IMR-90 (cell line): ENCODE measurements around the gene KRTAP21-3.

Experiments
- CHD1 ChIP-seq: IDR thresholded peaks from 2 replicates; pipeline ENCODE4 v1.6.1; 2012; ENCODE audit warnings: low read depth, low read length, improper control_type of control experiment
- MAFK ChIP-seq: IDR thresholded peaks from 2 replicates; pipeline ENCODE4 v1.6.1; 2012; ENCODE audit warnings: low read depth, low read length, improper control_type of control experiment
- MAZ ChIP-seq: IDR thresholded peaks from 2 replicates; pipeline ENCODE4 v1.6.1; 2012; ENCODE audit warnings: low read depth, mild to moderate bottlenecking, low read length, improper control_type of control experiment, moderate library complexity, borderline replicate concordance
- MXI1 ChIP-seq: IDR thresholded peaks from 2 replicates; pipeline ENCODE4 v1.6.1; 2012; ENCODE audit warnings: low read depth, mild to moderate bottlenecking, low read length, moderate library complexity, borderline replicate concordance
- POLR2A ChIP-seq: IDR thresholded peaks from 2 replicates; pipeline ENCODE4 v1.6.1; 2012; ENCODE audit warnings: mild to moderate bottlenecking, low read depth, low read length
- RFX5 ChIP-seq: IDR thresholded peaks from 2 replicates; pipeline ENCODE4 v1.8.0; 2012; ENCODE audit warnings: low read depth, mild to moderate bottlenecking, low read length, moderate library complexity
- TF ChIP-seq, protein P1 (sequence below): conservative IDR thresholded peaks from 2 replicates; pipeline ENCODE4 v1.5.1; 2012; ENCODE audit warnings: mild to moderate bottlenecking, low read depth, low read length, improper control_type of control experiment

GRCh38 chr21:30676737-30677136 lies 41.8 kb downstream of the KRTAP21-3 start:
- TF ChIP-seq, protein P1, sequence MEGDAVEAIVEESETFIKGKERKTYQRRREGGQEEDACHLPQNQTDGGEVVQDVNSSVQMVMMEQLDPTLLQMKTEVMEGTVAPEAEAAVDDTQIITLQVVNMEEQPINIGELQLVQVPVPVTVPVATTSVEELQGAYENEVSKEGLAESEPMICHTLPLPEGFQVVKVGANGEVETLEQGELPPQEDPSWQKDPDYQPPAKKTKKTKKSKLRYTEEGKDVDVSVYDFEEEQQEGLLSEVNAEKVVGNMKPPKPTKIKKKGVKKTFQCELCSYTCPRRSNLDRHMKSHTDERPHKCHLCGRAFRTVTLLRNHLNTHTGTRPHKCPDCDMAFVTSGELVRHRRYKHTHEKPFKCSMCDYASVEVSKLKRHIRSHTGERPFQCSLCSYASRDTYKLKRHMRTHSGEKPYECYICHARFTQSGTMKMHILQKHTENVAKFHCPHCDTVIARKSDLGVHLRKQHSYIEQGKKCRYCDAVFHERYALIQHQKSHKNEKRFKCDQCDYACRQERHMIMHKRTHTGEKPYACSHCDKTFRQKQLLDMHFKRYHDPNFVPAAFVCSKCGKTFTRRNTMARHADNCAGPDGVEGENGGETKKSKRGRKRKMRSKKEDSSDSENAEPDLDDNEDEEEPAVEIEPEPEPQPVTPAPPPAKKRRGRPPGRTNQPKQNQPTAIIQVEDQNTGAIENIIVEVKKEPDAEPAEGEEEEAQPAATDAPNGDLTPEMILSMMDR, result no peak
- TF ChIP-seq MAZ (no peak), POLR2A (no peak), MXI1 (no peak), MAFK (no peak), RFX5 (no peak), CHD1 (no peak)
